Stimulated activated CD8-positive, alpha-beta memory T cell treated with anti-CD3 and anti-CD28 coated beads, Interleukin-7, amount 100 ng/mL, for 24 hours (primary cell): ENCODE results near the gene PSMB11.

Experiments
- DNase-seq: peaks from one replicate; pipeline ENCODE4 v3.0.0-alpha.2; 2020; ENCODE audit warnings: low read depth

The PSMB11 gene

DNA sequence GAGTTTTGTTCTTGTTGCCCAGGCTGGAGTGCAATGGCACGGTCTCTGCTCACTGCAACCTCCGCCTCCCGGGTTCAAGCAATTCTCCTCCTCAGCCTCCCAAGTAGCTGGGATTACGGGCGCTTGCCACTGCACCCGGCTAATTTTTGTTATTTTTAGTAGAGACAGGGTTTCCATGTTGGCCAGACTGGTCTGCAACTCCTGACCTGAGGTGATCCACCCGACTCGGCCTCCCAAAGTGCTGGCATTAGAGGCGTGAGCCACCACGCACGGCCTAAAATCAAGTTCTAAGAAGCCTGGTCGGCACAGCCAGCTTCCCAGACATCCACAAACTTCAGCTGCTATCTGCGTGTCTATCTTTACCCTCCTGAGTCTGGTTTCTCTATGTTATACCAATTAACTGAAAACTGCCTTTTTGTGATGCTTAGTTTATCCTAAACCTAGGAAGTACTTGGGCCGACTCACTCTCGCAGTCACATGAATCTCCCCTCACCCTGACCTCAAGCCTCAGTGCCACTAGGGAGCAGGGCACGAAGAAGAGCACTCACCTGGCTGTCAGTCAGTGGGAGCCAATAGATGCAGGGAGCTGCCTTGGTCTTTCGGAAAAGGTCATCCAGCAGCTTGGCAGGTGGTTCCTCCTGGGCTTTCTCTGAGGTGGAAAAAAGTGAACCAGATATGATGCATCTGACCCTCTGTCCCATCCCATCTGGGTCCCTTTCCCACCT, 18.7 kb downstream of the PSMB11 start:
- no peak for DNase-seq

DNA sequence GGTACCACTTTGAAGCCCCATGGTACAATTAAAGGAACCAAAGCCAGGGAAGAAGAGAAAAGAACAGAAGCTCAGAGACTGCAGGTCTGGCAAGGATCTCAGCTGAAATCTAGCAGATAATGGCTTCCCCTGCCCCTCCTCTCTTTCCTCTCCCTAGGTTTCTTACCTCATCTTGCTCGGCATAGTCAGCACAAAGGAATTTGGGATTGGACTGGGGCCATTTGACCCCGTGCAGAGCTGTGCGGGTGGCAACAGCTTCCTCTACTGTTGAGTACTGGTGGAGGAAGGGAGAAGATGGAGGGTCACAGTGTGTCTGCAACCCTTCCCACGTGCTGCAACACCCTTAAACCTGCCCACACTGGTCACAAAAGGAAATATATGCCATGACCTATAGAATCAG, 20.0 kb downstream of the PSMB11 start:
- DNase-seq, result no peak

DNA sequence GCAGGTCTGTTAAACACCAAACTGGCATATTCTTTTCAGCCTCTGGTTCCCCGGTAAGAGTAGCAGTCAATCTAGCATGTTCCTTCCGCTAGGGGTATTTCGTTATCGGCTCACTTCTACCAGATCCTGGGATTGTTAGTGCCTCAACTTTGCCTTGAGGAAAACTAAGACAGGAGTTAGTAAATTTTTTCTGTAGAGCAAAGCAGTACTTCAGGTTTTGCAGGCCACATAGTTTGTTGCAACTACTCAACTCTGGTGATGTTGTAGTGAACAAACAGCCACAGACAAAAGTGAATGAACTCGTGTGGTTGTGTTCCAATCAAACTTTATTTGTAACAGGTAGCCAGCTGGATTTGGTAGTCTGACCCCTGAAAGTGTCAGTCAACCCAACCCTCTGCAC, 21.6 kb downstream of the PSMB11 start:
- DNase-seq, result no peak

DNA sequence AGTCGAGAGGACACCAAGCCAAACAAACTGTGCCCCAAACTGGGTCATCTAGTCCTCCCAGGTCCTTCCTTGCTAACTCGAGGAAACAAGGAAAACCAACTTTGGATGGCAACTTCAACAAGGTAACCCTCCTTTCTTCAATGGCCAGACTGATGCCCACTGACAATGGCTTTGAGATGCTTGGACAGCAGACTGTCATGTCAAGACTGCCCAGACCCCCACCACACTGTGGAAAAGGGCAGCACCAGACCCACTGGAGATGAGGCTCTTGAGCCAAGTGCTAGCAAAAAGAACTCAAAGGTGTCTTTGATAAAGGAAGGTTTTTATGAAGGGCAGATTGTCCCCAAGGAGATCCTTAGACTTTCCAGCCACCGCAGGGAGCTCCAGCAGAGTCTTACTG, 24.4 kb downstream of the PSMB11 start:
- DNase-seq, result no peak

DNA sequence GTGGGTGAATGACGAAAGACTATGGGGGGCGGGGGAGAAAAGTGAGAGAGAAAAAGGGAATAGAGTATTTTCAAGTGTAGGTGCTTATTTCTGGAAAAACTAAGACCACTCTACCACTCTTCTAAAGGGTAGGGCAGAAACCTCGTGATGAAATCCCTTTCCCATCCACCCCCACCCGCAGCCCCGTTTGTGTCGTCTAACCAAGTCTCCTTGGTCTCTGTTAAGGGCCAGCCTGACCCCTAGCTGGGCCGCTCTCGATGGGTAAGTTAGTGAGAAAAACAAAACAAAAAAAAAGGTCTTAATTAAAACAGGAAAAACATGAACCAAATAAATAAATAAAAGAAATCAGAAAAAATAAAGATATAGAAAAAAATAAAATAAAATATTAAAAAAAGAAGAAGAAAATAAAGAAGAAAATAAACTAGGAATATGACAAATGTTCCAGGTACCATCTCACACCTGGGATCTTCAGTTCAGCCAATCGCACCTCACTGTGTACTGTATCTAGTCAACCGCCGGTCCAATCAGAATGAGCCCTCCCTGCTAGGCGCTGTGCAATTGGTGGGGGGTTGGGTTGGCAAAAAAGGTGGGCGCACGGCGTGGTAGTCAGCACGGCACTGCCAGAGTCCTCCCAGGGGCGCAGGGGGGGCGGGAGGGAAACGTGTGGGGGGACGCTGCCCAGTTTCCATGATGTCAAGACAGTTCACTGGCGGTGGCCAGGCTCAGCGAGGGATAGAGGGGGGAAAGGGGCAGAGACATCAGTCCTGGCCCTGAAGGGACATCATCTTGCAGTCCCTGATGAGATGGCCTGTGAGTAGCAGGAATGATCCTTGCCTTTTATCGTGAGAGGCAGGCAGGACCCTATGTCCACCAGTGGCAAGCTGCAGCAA, 25.1 kb downstream of the PSMB11 start:
- no peak for DNase-seq

DNA sequence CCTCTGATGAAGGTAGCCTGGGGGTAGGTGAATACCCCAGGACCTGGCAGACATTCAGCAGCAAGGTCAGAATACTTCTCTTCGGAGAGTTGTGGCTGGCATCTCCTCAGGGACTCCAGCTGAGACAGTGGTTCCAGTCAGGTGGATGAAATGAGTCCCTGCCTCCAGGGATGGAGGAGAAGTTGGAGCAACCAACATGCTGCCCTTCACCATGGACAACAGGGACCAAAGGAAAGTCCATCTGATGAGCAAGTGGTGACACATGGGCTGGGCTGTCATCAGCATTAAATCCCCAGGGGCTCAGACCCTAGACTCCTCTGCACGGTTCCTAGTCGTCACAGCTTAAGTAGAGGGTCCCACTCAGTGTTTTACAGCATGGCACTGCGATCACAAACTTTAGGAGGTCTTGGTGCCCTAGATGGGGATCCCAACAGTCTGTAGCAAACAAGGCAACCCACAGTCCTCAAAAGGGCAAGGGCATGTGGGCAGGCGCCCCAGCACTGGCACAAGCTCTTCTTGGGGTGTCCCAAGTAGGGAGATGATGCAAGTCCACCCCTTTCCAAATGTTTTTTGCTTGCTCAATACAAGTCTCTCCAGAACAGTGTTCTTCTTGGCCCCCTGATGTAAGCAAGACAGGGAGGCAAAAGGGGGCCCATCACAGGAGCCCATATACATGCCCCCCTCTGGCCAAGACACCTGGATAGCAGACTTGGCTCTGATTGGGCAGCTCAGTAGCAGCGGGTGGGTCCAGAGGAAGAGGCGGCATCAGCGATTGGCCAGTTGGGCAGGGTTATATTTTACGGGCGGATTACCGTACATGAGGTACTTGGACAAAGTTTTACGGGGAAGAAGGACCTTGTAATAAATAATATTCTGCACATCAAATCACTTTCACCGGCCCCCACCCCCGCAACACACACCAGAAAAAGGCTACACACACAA, 26.1 kb downstream of the PSMB11 start:
- DNase-seq, result no peak

DNA sequence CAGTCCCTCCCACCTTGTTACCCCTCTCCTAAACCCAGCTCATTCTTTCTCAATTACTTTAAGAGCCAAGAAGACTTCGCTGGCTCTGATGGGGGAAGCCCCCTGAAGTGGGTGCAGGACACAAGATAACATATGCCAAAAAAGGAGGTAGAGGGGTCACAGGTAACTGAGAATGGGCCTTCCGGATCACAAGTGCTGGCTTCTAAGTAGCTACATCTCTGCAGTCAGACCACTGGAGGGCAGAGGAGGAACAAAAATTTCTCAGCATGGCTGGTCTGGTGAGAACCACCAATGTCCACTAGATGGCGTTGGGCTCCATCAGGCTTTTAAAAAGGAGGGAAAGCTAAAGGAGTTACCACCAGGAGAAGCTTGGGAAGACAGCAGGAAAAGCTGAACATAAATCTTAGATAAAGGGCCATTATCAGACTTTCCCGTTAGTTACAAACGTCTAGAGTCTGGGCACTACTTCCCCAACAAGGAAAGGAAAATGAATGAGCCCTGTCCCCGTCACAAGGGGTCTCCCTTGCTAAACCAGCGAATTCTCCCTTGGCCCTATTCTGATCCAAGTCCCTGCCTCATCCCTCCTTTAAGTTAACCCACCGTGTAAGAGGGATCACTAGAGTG, 26.9 kb downstream of the PSMB11 start:
- DNase-seq, result peak; percentile 31

DNA sequence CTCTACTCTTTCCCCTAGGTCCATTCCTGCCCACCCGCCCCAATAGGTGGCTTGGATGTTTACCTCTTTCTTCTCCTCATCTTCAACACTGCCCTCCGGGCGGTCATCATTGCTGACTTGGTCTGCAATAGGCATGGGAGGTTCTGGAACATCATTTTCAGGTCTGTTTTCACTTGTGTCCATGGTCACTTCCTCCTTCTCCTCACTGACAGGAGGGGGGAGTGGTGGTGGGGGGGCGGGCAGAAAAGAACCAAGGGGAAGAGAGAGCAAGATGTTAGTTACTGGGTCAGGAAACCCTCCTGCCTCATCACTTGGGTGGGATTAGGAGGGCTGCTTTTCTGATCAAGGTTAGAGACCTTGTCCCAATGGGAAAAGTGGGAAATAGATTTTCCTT, 27.4 kb downstream of the PSMB11 start:
- DNase-seq, result no peak

DNA sequence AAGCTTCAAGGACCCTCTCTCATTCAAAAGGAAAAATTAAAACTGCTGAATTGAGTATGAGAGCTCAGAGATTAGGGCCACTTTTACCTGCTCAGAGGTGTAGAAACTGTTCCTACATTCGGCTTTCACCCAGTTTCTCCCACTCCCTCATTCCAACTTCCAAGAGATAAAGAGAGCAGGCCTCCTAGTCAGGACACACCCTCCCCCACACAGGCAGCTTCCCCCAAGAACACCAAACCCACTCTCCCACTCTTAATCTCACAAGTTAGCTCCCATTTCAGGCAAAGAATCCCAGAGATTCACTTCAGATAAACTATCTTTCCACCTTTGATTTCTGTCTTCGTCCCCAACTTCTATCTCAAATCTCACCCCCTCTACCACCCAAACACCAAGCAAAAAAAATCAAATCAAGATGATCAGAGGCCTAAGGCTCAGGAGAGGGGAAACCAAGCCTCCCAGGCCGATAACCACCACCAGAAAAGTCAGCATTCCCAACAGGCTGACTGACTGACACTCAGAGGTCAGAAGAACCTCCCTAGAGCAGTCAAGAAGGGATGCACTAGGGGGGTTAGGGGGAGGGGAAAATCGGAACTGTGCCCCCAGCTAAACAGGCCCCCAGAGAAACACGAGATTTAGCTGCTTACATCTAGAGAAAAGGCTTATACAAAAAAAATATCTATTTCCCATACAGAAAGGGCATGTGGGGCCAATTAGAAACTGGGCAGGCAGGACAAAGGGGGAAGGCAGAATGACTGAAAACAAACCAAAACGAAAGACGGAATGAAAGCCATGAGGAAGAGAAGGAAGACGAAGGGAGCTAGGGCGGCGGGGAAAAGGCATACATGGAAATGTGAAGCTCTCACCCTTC, 28.5 kb downstream of the PSMB11 start:
- DNase-seq, result no peak

DNA sequence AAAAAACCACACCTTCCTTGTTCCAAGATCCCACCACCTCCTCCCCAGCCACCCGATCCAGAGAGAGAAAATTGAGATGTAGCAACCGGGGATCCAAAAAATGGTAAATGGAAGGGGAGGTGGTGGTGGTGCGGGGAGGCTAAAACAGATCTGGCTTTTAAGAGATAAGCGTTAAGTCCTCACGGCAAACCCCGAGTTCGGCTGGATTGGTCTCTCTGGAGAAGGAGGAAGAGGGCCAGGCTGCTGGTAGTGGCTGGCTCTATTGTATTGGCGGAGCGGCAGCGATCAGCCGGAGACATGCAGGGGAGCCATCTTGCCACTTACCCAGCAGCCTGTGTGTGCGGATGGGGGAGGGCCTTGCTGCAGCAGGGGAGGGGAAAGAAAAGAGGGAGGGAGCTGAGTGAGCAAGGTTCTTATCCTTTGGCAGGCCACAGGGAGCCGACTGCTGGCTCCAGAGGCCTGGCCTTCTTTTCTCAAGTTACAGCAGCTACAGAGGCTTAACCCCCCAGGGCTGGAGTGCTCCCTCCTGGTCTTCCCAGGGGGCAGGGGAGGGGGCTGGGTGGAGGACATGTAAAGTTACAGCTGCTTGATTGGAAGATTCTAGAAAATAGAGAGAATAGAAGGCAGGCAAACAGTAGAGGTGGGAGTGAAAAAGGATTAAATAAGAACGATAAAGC, 29.4 kb downstream of the PSMB11 start:
- DNase-seq, result peak; percentile 51

DNA sequence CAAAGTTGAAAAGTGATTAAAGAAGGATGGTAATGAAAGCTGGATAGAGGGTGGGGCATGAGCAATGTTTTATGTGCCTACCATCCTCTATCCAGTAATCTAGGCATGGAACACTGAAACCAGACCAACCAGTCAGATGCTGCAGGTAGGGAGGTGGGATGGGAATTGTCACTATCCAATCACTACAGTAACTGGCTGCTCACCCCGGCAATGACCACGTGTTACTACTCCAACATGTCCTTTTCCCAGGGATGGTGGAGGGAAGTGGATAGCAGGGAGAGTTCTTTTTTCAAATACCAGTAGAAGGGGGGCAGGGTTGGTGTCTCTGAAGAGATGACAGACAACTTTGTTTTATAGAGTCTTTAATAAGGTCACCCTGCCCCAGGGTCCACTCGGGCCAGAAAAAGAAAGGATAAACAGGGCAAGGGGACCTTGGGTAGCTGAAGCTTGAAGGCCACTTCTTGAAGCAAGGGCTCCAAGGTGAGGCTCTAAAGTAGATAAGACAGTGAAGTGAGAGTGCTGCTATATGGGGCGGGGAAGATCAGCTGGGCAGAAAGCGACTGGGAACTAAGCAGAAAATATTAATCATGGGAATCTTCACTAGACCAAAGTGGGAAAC, 30.0 kb downstream of the PSMB11 start:
- no peak for DNase-seq

DNA sequence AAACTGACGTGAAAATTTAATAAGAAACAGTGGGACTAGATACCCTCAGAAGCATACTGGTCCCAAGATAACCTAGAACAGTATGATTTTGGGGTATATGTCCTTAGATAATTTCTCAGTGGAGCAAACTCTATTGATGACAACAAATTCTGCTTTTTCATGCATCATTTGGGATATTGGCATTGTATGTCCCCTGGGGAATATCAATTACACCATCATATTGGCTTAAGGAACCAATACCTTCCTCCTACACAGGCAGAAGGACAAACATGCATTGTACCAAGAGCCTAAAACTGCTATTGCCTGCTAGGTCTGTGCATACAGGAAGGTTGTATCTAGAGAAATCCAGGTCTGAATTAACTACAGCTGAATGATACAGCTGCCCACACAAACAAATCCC, 32.9 kb downstream of the PSMB11 start:
- no peak for DNase-seq

DNA sequence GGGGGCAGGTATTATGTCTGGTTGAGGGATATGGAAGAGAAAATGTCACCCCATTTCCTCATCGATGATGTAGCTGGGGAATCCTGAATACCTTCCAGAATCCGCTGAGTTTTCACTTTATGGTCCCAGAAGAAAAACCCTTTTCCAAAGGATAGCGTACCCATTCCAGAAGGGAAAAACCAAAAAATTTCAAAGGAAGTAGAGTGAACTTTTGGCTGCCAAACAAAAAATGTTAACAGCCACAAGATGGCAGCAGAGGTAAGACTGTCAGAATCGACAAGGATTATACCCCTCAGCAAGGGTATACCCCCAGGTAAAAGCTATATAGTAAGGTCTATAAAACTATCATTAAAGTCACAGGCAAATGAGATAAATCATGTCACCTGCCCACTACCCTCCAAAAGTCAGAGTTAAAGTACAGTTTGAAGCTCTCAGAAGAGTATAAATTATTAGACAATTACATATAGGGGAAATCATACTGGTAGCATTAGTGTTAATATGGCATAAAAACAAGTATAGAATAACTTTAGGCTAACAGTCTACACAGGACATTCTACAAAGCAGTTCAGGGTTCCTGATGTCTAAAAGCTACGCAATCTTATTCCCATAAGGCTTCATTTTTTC, 34.9 kb downstream of the PSMB11 start:
- no peak for DNase-seq

DNA sequence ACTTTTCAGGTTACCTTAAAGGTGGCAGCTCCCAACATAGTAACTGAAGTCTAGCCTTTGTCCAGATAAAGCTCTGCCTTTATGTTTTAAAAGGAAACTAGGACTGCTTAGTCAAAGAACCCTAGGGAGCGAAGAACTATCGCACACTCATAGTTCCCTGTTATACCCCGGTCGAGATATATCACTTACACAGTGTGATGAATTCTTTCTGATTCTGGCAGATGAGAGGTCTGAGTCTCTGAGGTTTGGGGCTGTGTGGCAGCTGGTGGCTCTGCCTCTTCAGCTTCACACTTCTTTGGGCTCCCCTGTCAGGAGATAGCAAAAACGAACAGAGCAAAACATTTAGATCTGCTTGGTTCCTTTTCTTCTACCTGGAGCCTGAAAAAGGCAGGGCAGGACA, 36.0 kb downstream of the PSMB11 start:
- DNase-seq, result no peak

DNA sequence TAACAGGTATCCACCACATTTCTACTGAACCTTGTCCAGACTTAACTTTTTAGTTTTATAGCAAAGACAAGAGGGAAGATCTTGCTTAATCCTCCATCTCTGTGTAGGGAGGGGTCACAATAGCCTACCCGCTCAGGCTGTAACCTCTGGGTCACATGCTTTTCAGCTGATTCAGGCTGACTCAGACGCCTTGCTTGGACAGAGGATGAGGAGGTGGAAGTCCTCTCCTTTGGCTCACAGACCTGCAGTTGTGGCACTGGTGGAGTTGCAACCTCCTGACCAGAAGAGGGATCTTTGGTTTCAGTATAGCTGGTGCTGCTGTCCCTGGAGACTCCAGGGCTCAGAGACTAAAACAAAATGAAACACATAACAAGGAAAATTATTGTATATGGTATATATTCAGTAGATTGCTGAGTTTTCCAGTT, 36.7 kb downstream of the PSMB11 start:
- no peak for DNase-seq

DNA sequence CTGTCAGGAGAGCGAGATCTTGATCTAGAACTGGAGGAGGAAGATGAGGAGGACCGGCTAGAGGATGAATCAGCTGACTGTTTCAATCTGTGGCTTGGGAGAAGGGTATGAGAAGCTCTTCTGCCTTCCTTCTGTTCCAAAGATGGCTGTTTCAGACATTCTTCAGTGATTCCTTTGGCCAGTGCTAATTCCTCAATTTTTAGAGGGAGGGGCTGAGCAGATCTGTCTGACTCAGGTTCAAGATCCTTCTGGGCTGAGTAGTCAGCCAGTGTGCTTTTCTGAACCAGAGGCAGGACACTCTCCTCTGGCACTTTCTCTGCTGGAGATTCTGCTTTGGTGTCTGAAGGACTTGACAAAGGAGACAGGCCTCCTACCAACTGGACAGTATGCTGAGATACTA, 37.7 kb downstream of the PSMB11 start:
- DNase-seq, result no peak

DNA sequence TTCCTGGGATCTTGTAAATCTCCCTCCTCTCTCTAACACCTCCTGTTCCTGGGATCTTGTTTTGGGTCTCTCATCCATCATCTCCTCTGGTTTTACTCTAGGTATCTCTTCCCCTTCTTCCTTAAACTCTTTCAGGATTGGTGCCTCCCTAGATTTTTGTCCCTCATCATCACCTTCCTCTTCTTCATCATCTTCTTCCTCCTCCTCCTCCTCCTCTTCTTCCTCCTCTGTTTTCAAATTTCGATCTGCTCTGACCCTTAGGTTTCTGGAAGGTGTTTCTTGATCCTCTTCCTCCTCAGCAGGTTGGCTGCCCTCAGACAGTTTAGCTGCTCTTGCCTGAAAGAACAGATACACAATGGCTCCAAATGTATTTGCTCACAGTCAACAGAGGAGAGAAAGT, 38.5 kb downstream of the PSMB11 start:
- DNase-seq, result no peak

DNA sequence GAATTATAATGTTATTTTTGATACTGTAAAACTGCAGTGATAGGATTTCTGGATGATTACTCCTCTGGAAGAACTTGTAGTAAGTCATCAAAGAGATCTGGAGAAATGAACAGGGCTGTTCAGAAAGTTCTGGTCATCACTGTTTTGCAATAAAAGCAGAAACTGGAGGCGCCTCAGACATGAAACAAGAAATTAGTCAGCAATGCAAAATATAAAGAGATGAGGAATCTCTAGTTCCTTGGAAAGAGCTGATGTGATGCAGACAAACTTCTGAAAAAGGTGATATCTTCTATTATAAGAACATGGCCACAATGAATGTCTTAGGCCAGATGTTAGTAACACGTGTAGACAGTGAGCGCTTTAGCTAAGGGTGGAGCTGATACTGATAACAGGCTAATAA, 43.4 kb downstream of the PSMB11 start:
- DNase-seq, result no peak

DNA sequence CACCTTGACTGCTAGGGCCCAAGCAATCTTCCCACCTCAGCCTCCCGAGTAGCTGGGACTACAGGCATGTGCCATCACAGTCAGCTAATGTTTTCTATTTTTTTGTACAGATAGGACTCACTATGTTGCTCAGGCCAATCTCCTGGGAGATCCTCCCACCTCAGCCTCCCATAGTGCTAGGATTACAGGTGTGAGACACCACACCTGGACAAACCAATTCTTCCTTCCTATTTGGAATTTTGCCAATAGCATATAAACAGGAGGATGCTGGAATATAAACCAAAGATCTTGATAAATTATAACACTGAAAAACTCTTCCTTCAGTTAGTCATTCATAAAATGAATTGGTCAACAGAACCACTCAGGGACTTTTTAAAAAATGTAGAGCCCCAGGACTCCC, 44.6 kb downstream of the PSMB11 start:
- no peak for DNase-seq
